ENCODE measurements around the gene ZNF292.

GRCh38 chr6:87184762-87185250, 29.4 kb downstream of the ZNF292 start:
- TF ChIP-seq CTCF (IDR thresholded peaks at IDR 0.05; ENCODE audit: extremely low read depth in 1 of 2, insufficient read depth in 1 of 2, low read depth in 1 of 2, low read length in 2 of 2) (no peak), MYC (IDR thresholded peaks at IDR 0.05; ENCODE audit: low read depth, low read length) (no peak)
